Measurements from ENCODE around the gene CASD1. TPM values are rescaled to one million over a fixed set of nuclear protein-coding genes. Genes with fewer than 3 reads are reported as not detected.

Gene CASD1
- total and polyA plus RNA-seq, 2 of the 4 experiments (the other 2 are of a cell fraction) = 4.0 to 4.5 TPM

GRCh38 chr7:94561841-94562514, 52.4 kb downstream of the CASD1 start:
- POLR2A ChIA-PET (ENCODE audit: unreplicated experiment) = no interaction called here
- dilution Hi-C loops (cut with HindIII; ENCODE audit: low sequenced_read_pairs, unreplicated experiment) = no loop called here
- WGBS, 2 experiments (ENCODE audit: extremely low coverage in 2 of 2, insufficient read length in 1 of 2) = no CpG with 5 or more reads among the region's 2 CpGs
- Histone ChIP-seq H3K23ac (ENCODE audit: low read depth, low read length) (no peak overlapping the region), H3K4me3 (ENCODE audit: insufficient read depth, low read depth, low read length) (no peak overlapping the region), H2AFZ (replicated peaks; ENCODE audit: low read length, poor library complexity) (no peak overlapping the region), H2BK20ac (ENCODE audit: low read depth, low read length) (no peak overlapping the region), H3K14ac (replicated peaks; ENCODE audit: low read depth, low read length) (no peak overlapping the region), H2BK120ac (ENCODE audit: low read depth, low read length) (no peak overlapping the region), H4K91ac (ENCODE audit: insufficient read depth, low read depth, low read length) (no peak overlapping the region), H2AK5ac (ENCODE audit: low read depth, low read length) (no peak overlapping the region), H3K9me3 (ENCODE audit: control insufficient read depth, insufficient read depth, low read length) (no peaks in the 10 kb centered on the region), H2BK5ac (ENCODE audit: low read depth, low read length, poor library complexity, severe bottlenecking) (no peak overlapping the region), H4K5ac (ENCODE audit: low read depth, low read length) (no peak overlapping the region), H3K27ac (ENCODE audit: insufficient read depth, low read length) (no peak overlapping the region), H4K20me1 (ENCODE audit: insufficient read depth, low read length) (no peaks in the 10 kb centered on the region), H3K27me3 (ENCODE audit: control insufficient read depth, insufficient read depth, low read length) (no peaks in the 10 kb centered on the region), H3K79me1 (ENCODE audit: low read depth in 1 of 2, low read length in 2 of 2) (no peaks in the 10 kb centered on the region), H3K36me3 (ENCODE audit: control insufficient read depth, insufficient read depth, low read length) (no peaks in the 10 kb centered on the region), H2AK9ac (replicated peaks; ENCODE audit: low read depth, low read length, poor library complexity) (no peak overlapping the region), H2BK15ac (ENCODE audit: low read depth, low read length) (no peak overlapping the region), H4K8ac (ENCODE audit: low read depth in 2 of 2, low read length in 2 of 2) (no peak overlapping the region), H3K9ac (ENCODE audit: low read depth, low read length) (no peak overlapping the region), H3K4ac (ENCODE audit: low read depth, low read length) (no peak overlapping the region), H3K9me1 (ENCODE audit: insufficient read depth, low read length) (no peaks in the 10 kb centered on the region; the same call in 1 of the 2 replicates), H3K56ac (ENCODE audit: extremely low read depth, insufficient read depth, low read length) (no peak overlapping the region), H3K4me2 (ENCODE audit: low read depth, low read length) (peak overlapping the region; percentile 44; the same call in 1 of the 2 replicates), H3K4me1 (ENCODE audit: control insufficient read depth, insufficient read depth, low read length) (peaks cover 1% of the 10 kb centered on the region; the same call in 1 of the 2 replicates), H3K18ac (ENCODE audit: low read depth, low read length) (no peak overlapping the region)
- intact Hi-C loops (cut with micrococcal nuclease) = no loop called here
- no TSS peak for BruUV-seq (replicated peaks)
- peak; percentile 73 for ATAC-seq (ENCODE audit: low read depth)
- DNase-seq = peak; percentile 62
- CTCF ChIA-PET = interaction anchor here (0.7 to 1.0 kb wide), 2 partner anchors 21 to 23 kb away, joined by 3 read pairs; no protein-coding TSS in a partner anchor
- TF ChIP-seq USF2 (IDR thresholded peaks at IDR 0.05; ENCODE audit: low read depth, low read length) = no peak
- TF ChIP-seq RCOR1 (IDR thresholded peaks at IDR 0.05; ENCODE audit: insufficient replicate concordance, low read length) = no peak
- no peak for TF ChIP-seq MAZ (IDR thresholded peaks at IDR 0.05; ENCODE audit: borderline replicate concordance, low read depth, low read length)
- TF ChIP-seq NFE2L2 (IDR thresholded peaks at IDR 0.05; ENCODE audit: low read depth, low read length) = no peak
- no peak for TF ChIP-seq SMC3 (IDR thresholded peaks at IDR 0.05; ENCODE audit: low read depth, low read length)
- peak; percentile 80 for TF ChIP-seq CEBPB (IDR thresholded peaks at IDR 0.05; ENCODE audit: low read depth, low read length)
- no peak for TF ChIP-seq CHD1 (IDR thresholded peaks at IDR 0.05; ENCODE audit: low read depth, low read length)
- in situ Hi-C loops (cut with MboI; ENCODE audit: low sequenced_read_pairs) = no loop called here
